Vagina (tissue), 2 donors: ENCODE results near the gene ZNF787.

Experiments
- POLR2A ChIP-seq, 2 donors: fragments of 450-650 bp; IDR thresholded peaks; one replicate each; pipeline ENCODE4 v1.6.1; 2017; ENCODE audit warnings: antibody characterized with exemption in 2 of 2, mild to moderate bottlenecking in 2 of 2, moderate library complexity in 2 of 2
- POLR2AphosphoS5 ChIP-seq, 2 donors: sonication (generic); formaldehyde crosslinking; IDR thresholded peaks; one replicate each; pipeline ENCODE4 v1.9.0; 2017; ENCODE audit warnings: antibody characterized with exemption in 2 of 2, mild to moderate bottlenecking in 2 of 2, low read depth in 1 of 2; ENCODE audit not compliant: insufficient read depth in 1 of 2
- TF ChIP-seq, protein P1 (sequence below), 3 experiments: fragments of 450-650 bp in 2 of 3; fragments of 200-600 bp in 1 of 3; sonication (generic) in 1 of 3; IDR thresholded peaks; one replicate each; pipeline ENCODE4 v1.5.1; 2017 to 2019; ENCODE audit warnings: antibody characterized with exemption in 3 of 3, mild to moderate bottlenecking in 2 of 3, moderate library complexity in 2 of 3

DNA sequence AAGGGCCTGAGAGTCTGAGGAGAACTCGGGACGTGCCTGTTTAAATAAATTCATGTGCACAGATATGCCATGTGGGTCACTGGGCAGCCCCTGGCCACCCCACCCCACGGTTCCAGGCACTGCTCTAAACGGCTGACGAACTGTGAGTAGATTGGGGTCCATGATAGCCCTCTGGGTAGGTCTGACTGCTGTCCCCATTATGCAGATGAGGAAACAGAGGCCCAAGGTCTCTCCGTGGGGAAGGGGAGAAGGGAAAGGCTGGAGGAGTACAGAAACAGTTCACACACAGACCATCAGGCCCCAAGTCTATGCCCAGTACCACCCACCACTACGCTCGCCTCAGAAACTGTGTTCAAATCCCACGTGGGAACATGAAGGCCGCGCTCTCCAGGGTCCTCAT lies 14.1 kb downstream of the ZNF787 start:
- TF ChIP-seq POLR2AphosphoS5 (IDR thresholded peaks at IDR 0.05; ENCODE audit: insufficient read depth in 1 of 2, low read depth in 1 of 2): no peak
- TF ChIP-seq, protein P1, sequence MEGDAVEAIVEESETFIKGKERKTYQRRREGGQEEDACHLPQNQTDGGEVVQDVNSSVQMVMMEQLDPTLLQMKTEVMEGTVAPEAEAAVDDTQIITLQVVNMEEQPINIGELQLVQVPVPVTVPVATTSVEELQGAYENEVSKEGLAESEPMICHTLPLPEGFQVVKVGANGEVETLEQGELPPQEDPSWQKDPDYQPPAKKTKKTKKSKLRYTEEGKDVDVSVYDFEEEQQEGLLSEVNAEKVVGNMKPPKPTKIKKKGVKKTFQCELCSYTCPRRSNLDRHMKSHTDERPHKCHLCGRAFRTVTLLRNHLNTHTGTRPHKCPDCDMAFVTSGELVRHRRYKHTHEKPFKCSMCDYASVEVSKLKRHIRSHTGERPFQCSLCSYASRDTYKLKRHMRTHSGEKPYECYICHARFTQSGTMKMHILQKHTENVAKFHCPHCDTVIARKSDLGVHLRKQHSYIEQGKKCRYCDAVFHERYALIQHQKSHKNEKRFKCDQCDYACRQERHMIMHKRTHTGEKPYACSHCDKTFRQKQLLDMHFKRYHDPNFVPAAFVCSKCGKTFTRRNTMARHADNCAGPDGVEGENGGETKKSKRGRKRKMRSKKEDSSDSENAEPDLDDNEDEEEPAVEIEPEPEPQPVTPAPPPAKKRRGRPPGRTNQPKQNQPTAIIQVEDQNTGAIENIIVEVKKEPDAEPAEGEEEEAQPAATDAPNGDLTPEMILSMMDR (IDR thresholded peaks at IDR 0.05): no peak
- TF ChIP-seq POLR2A (IDR thresholded peaks at IDR 0.05): no peak
